Nephron progenitor cell (in vitro differentiated cells): Measurements from ENCODE around the gene PCBP3.

ENCODE experiments used
- DNase-seq: peaks from one replicate; pipeline ENCODE4 v3.0.0; 2021
- H3K27ac Mint-ChIP-seq: 2 replicates; pipeline ENCODE4 v1.8.0; 2021; ENCODE audit warnings: mild to moderate bottlenecking, moderate library complexity, mixed read lengths
- H3K27me3 Mint-ChIP-seq: 2 replicates; pipeline ENCODE4 v1.8.0; 2021; ENCODE audit warnings: mild to moderate bottlenecking, low read depth, mixed read lengths; ENCODE audit not compliant: poor library complexity
- H3K36me3 Mint-ChIP-seq: 2 replicates; pipeline ENCODE4 v1.8.0; 2021; ENCODE audit warnings: low read depth, mixed read lengths
- H3K4me1 Mint-ChIP-seq: 2 replicates; pipeline ENCODE4 v1.8.0; 2021; ENCODE audit warnings: mixed read lengths
- H3K4me3 Mint-ChIP-seq: 2 replicates; pipeline ENCODE4 v1.8.0; 2021; ENCODE audit warnings: mild to moderate bottlenecking, moderate library complexity, mixed read lengths
- H3K9me3 Mint-ChIP-seq: 2 replicates; pipeline ENCODE4 v1.8.0; 2021; ENCODE audit warnings: mild to moderate bottlenecking, moderate library complexity, mixed read lengths
- TF ChIP-seq, protein P1 (sequence below): fragments of 200-600 bp; sonication (generic); IDR thresholded peaks from 2 replicates; pipeline ENCODE4 v1.5.0; 2021; ENCODE audit warnings: antibody characterized with exemption

The PCBP3 gene

DNA sequence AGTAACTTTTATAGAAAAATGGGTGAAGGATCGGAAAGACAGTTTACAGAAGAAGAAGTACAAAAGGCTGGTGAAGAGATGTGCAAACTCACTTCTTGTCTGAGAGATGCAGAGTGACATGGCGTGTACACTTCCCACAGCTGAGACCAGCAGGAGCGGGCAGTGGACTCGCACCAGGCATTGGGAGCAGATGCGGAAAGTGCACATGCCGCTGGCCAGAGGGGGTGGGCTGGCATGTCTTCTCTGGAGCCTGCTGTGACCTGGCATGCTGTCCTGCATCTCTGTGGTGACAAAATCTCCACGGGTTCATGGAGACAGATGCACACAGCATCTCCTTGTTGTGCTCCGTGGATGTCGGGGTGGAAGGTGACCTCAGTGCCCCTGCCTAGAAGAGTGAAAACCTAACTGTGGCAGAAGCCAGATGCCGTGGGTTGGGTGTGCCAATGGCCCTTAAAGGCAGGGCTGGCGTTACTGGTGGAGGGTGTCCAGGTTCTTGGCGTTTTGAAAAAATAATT, 209.4 kb downstream of the PCBP3 start:
- no peak overlapping the region for H3K4me3 Mint-ChIP-seq
- no peak overlapping the region for H3K27ac Mint-ChIP-seq
- peaks cover 4% of the 10 kb centered on the region for H3K27me3 Mint-ChIP-seq
- no peaks in the 10 kb centered on the region for H3K36me3 Mint-ChIP-seq
- DNase-seq = no peak
- peaks cover 38% of the 10 kb centered on the region for H3K4me1 Mint-ChIP-seq
- peaks cover 5% of the 10 kb centered on the region for H3K9me3 Mint-ChIP-seq
- TF ChIP-seq, protein P1, sequence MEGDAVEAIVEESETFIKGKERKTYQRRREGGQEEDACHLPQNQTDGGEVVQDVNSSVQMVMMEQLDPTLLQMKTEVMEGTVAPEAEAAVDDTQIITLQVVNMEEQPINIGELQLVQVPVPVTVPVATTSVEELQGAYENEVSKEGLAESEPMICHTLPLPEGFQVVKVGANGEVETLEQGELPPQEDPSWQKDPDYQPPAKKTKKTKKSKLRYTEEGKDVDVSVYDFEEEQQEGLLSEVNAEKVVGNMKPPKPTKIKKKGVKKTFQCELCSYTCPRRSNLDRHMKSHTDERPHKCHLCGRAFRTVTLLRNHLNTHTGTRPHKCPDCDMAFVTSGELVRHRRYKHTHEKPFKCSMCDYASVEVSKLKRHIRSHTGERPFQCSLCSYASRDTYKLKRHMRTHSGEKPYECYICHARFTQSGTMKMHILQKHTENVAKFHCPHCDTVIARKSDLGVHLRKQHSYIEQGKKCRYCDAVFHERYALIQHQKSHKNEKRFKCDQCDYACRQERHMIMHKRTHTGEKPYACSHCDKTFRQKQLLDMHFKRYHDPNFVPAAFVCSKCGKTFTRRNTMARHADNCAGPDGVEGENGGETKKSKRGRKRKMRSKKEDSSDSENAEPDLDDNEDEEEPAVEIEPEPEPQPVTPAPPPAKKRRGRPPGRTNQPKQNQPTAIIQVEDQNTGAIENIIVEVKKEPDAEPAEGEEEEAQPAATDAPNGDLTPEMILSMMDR = no peak

DNA sequence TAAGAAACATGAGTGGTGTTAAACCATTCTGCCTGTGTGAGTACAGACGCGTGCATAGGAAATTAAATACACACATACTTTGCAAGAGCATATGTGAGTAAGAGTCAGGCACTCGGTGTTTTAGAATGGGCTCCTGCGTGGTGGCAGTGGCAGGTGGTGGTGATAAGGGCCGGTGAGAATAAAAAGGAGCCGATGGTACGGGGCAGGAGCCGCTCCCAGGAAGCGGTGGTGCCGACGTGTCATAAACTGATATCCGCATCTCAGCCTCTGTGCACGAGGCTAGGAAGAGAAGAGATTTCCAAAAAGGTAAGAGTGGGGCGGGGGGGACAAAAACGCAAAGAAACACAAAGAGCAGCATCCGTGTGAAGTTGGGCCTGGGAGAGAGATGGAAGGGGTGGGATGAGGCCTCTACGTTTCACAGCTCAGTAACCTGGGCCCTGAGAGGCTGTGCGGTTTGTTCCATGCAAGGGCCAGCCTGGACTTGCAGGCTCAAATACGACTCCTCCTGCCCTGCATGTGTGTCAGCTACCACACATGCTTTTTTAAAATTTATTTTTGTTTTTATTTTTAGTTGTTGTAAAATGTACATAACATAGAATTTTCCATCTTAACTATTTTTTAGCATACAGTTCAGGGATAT, 210.3 kb downstream of the PCBP3 start:
- Mint-ChIP-seq H3K4me1 (peaks cover 36% of the 10 kb centered on the region), H3K36me3 (no peaks in the 10 kb centered on the region), H3K27me3 (peaks cover 6% of the 10 kb centered on the region), H3K4me3 (no peak overlapping the region), H3K27ac (no peak overlapping the region), H3K9me3 (peaks cover 5% of the 10 kb centered on the region)
- DNase-seq = no peak
- TF ChIP-seq, protein P1 = no peak

DNA sequence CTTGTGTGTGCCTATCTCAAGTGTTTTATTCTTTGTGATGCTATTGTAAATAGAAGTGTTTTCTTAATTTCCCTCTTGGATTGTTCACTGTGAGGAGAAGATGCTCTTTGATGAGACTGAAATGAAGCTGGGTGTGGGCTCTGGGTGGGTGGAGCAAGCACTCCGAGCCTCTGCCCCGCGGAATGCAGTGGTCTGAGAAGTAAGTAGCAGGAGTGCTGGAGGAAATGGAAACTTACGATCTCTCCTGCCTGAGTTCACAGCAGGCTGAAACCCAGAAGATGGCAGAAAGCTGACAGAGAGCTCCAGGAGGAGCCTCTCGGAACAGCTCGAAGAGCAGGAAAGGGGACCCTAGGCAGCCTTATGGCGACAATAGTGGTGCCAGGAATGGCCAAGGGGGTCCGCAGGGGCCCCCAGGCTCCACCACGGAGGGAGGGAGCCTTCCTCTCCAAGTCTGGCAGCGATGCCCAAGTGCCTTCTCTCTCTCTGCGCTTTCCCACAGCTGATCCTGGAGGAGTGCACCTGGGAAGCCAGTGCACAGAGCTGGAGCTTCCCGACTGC, 211.2 kb downstream of the PCBP3 start:
- Mint-ChIP-seq H3K4me3 (no peak overlapping the region), H3K27ac (peak overlapping the region; percentile 33), H3K9me3 (peaks cover 5% of the 10 kb centered on the region), H3K36me3 (no peaks in the 10 kb centered on the region), H3K27me3 (peaks cover 5% of the 10 kb centered on the region), H3K4me1 (peaks cover 36% of the 10 kb centered on the region)
- TF ChIP-seq, protein P1 = no peak
- DNase-seq = no peak

DNA sequence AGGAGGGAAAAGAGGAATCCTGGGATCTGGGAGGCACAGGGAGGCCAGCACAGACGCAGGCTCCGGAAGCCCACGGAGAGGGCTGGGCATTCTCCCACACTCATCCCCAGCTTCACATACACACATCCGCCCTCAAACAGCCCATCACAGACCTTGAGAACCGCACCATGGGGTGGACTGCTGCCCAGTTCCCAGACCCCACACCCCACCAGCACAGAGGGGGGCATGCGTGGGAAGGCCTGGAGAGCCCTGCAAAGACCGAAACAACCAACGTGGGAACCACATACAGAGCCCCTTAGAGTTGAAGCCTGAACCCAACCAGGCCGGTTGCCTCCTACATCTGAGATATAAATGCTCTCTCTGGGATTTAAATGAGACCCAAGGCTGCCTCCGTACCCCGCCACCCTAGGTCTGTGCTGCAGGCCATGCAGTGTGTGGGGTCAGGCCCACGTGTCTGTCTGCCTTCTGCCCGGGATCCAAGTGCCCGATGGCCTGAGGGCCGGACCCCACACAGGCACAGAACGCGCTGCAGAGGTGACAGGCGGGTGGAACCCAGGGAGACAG, 211.8 kb downstream of the PCBP3 start:
- no peak overlapping the region for H3K27ac Mint-ChIP-seq
- DNase-seq = no peak
- TF ChIP-seq, protein P1 = no peak
- H3K36me3 Mint-ChIP-seq = no peaks in the 10 kb centered on the region
- H3K4me1 Mint-ChIP-seq = peaks cover 37% of the 10 kb centered on the region
- peaks cover 5% of the 10 kb centered on the region for H3K27me3 Mint-ChIP-seq
- H3K9me3 Mint-ChIP-seq = peaks cover 5% of the 10 kb centered on the region
- no peak overlapping the region for H3K4me3 Mint-ChIP-seq

DNA sequence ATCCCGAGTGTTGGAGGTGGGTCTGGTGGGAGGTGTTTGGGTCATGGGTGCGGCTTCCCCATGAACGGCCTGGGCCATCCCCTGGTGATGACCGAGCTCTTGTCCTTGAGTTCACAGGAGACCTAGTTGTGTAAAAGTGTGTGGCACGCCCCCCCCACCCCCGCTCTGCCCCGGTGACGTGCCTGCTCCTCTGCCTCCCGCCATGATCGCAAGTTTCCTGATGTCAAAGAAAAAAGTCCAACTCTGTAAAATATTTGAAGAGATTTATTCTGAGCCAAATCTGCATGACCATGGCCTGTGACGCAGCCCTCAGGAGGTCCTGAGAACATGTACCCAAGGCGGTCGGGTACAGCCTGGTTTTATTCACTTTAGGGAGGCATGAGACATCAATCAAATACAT, 212.9 kb downstream of the PCBP3 start:
- TF ChIP-seq, protein P1 = no peak
- Mint-ChIP-seq H3K36me3 (no peaks in the 10 kb centered on the region), H3K4me3 (no peak overlapping the region)

More for the DNA sequence above, 212.9 kb downstream of the PCBP3 start:
- Mint-ChIP-seq H3K4me1 (peaks cover 48% of the 10 kb centered on the region), H3K27ac (no peak overlapping the region), H3K9me3 (peaks cover 5% of the 10 kb centered on the region), H3K27me3 (peaks cover 5% of the 10 kb centered on the region)
- DNase-seq = no peak
